ENCODE data around the gene MSRB3. TPM values are rescaled to one million over a fixed set of nuclear protein-coding genes. Genes with fewer than 3 reads are reported as not detected.

MSRB3 gene
- total RNA-seq, 1 donor from 2014 or later, result 66.5 TPM

DNA sequence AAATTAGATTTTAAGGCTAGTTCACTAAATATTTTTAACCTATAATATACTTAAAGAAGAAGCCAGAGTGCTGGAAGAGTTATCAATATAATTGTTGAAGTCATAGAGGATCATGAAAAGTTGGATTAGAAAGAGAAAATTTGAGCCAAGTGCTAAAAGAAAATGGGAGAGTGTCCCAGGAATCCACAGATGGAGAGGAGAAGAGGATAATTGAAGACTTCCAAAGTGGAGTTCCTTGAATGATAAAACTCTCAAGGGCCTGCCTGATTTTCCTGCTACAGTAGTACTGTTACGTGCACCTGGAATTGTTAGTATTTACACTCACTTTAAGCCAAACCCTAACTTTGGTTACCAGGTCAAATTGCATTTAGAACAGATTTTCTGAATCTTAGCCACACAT is 113.2 kb downstream of the MSRB3 start:
- DNase-seq (ENCODE audit: low spot score), result no peak

DNA sequence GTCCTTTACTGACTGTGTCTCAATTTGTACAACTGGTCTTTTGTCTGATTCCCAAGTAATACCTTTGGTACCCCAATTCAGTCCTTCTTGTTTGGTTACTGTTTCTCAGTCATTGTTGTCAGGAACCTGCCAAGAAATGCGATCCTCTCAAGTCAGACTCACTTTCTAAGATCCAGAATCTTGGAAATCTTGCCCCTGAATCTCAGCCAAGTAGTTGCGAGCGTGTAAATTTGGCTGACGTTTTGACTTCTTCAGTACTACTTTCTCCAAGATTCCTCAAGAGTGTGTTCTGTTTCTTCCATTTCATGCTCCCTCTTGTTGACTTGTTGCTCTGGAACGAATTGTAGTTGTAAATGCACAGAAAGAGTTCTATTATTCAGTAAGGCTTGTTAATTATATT is 114.0 kb downstream of the MSRB3 start:
- no peak for DNase-seq (ENCODE audit: low spot score)

DNA sequence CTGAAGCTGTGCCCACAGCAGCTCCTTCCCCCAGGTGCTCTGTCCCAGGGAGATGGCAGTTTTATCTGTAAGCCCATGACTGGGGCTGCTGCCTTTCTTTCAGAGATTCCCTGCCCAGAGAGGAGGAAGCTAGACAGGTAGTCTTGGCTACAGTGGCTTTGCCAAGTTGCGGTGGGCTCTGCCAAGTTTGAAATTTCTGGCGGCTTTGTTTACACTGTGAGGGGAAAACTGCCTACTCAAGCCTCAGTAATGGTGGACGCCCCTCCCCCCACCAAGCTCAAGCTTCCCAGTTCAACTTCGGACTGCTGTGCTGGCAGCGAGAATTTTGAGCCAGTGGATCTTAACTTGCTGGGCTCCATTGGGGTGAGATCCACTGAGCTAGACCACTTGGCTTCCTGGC is 124.7 kb downstream of the MSRB3 start:
- DNase-seq (ENCODE audit: low spot score), result no peak

DNA sequence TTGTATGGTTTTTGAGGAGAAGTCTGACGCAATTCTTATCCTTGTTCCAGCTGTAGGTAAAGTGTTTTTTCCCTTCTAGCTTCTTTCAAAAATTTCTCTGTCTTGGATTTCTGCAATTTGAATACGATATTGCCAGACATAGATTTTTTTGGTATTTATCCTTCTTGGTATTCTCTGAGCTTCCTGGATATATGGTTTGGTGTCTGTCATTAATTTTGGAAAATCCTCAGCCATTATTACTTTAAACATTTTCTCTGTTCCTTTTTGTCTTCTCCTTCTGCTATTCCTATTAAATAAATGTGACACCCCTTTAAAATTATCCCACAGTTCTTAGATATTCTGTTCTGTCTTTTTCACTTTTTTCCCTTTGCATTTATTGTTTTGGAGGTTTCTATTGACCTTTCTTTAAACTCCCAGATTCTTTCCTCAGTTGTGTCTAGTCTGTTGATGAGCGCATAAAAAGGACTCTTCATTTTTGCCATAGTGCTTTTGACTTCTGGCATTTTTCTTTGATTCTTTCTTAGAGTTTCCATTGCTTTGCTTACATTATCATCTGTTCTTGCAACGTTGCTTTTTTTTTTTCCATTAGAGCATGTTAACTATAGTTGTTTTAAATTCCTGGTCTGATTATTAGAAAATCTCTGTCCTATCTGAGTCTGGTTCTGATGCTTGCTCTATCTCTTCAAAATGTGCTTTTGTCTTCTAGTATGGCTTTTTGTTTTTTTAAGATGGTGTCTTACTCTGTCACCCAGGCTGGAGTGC is 129.1 kb downstream of the MSRB3 start:
- no peak for DNase-seq (ENCODE audit: low spot score)

DNA sequence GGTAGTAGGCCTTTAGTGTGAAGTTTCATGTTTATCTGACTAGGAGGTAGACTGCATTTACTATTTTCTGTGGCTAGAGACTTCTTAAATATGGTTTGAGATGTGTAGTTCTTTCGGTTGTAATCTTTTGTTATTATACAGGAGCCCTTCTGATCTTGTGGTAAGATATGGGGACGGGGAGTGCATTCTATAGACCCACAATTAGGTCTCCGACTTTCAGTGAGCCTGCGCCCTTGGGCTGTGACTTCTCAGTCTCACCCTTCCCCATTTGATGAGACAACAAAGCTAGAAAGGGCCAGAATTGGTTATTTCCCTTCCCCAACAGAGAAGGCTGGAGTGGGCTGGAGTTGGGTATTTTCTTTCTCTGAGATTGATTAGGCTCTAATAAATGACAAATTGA is 130.0 kb downstream of the MSRB3 start:
- DNase-seq (ENCODE audit: low spot score), result no peak

DNA sequence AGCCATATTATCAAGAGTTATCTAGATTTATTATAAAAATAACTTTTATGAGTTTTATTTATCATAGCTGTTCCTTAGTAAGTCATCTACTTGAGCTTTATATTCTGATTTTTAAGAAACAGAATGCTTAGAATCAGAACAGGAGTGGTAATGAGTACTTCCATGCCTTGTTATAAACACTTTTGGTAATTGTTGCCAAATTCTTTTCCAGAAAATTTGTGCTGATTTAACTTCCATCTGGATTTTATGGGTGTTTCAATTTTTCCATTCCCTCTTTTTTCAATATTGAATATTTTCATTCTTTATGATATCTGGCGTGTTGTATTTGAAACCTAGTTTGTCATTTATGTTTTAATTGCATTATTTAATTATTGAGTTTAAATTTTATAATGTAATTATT is 131.2 kb downstream of the MSRB3 start:
- DNase-seq (ENCODE audit: low spot score), result no peak

DNA sequence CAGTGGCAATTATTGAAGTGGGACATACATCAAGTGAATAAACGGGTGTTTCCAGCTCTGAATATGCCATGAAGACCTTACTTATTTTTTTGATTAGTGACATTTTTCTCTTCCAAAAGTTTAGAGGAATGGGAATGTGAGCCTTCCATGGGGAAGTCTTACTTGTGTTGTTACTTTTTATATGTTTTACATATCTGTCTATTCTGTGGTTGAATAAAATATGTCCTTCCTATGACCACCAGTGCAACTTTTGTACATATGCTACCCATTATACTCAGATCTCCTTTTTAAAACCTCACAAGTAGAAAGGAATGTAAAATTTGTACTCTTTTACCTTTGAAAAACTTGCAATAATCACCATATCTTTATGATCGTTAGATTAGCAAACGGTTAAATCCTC is 132.7 kb downstream of the MSRB3 start:
- no peak for DNase-seq (ENCODE audit: low spot score)

DNA sequence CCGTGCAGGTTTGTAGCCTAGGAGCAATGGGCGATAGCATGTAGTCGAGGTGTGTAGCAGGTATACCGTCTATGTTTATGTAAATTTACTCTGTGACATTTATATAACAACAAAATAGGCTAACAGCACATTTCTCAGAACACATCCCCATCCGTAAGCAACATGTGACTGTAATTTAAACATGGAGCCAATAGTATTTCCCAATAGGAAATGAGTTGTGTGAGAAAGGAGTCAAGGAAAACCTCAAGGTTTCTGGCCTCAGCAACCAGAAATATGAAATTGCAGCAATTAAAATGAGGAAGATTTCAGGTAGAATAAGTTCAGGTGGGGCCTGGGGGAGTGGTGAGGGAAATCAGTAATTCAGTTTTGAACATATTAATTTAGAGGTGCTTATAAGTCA is 136.0 kb downstream of the MSRB3 start:
- no peak for DNase-seq (ENCODE audit: low spot score)

DNA sequence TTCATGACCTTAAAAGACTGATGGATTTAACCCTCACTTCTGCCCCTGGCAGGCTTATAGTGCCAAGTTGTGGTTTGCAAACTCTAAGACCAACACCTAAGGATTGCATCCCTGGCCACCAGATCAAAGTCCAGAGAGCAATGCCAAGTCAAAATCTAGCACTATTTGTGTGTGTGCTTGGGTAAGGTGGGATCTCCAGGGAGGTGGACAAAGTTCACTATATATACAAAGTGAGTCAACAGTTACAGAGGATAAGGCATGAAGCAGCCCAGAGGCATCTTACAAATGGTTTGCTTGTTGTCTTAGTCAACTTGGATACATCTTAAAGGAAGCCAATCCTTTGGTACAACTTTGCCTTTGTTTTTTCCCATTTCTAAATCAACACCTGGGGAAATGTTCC is 137.3 kb downstream of the MSRB3 start:
- no peak for DNase-seq (ENCODE audit: low spot score)

DNA sequence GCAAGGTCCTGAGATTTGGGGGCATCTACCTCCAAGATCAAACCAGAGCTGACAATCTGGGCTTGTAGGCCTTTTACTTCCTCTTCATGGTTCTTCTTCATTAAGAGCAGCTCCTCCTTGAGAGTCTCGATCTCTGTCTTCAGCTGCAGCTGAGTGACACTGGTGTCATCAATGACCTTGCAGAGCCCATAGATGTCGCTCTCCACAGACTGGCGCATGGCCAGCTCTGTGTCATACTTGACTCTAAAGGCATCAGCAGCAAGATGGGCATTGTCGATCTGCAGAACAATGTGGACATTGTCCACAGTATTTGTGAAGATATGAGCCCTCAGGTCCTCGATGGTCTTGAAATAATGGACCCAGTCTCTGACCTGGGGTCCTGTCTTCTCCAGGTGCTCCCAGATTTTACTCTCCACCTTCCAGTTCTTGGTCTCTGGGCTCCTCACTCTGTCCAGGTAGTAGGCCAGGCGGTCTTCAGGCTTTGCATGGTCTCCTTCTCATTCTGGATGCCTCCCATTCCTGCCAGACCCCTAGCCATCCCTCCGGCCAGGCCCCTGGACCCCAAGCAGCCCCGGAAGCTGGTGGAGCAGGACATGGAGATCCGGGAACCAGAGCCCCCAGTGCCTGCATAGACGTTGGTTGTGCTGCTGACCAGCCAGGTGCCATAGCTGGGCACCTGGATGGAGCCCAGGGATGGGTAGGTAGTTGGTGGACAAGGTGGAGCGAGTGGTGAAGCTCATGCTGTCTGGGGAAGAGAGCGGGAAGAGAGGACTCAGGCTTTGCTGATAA is 141.0 kb downstream of the MSRB3 start:
- DNase-seq (ENCODE audit: low spot score), result no peak

DNA sequence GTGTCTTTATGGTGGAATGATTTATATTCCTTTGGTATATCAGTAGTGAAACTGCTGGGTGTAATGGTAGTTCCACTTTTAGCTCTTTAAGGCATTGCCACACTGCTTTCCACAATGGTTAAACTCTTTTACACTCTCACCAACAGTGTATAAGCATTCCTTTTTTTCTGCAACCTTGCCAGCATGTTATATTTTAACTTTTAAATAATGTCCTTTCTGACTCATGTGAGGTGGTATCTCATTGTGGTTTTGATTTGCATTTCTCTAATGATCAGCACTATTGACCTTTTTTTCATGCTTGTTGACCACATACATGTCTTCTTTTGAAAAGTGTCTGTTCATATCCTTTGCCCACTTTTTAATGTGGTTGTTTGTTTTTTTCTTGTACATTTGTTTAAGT is 142.5 kb downstream of the MSRB3 start:
- no peak for DNase-seq (ENCODE audit: low spot score)

DNA sequence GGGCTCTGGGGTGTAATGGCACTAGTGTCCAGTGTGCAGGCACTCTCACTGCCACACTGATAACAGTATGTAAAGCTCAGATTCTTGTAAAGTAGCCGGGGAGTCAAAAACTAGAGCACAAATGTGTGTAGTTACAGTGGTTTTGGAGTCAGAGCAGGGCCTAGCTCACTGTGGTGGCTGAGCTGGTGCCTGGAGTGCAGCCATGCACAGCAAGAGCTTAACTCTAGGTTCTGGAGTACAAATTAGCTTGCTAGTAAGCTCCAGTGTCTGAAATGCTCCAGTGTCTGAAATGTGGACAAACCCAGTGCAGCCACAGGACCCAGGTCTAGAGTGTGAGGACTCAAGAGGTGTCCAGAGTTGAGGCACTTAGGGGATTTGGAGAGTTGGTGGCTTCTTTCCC is 149.2 kb downstream of the MSRB3 start:
- DNase-seq (ENCODE audit: low spot score), result no peak

DNA sequence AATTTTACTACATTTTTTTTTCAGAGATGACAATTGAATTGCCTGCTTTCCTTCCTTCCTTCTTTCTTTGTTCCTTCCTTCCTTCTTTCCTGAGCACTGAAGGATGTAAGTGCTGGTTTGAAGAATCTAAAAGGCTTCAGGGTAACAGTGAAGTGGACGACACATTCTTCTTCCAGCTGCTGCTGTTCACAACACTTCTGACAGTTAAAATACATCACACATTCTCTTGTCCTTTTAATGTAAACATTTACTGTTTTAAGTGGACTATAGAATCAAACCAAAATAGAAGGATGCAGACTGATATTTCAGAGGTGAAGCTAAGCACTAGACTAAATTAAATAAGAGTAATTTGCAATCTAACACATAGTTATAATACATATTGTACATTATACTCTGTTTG is 151.5 kb downstream of the MSRB3 start:
- DNase-seq (ENCODE audit: low spot score), result no peak

DNA sequence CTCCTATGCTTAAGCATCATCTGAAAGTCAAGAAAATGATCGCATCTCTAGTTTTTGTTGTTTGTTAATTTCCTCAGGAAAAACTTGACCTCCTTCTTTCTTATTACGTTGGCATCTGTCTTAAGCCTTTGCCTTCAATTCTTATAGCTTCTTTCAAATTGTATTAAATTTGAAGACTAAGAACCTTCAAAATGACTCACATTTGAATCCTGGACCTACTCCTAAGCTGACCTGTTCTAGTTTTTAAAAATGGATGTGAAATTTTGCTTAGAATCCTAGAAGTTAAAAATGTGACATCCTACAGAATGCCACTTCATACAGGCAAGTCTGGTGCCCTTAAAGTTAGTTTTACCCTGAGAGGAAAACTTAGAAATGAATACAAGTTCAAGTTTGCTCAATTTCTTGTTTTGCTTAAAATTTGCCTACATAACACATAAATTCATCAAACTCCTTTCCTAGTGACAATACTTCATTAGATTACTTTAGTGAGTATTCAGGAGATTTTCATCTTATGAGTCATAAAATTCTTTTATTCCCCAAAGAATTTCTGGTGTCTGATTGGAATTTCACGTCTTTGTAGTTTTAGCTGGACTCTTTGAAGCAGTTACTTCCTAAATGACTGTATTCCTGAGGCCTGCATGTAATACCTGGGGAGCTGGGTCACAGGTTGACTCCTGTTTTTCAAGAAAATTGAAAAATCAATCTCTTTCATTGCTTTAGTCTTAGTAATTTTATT is 152.3 kb downstream of the MSRB3 start:
- no peak for DNase-seq (ENCODE audit: low spot score)

DNA sequence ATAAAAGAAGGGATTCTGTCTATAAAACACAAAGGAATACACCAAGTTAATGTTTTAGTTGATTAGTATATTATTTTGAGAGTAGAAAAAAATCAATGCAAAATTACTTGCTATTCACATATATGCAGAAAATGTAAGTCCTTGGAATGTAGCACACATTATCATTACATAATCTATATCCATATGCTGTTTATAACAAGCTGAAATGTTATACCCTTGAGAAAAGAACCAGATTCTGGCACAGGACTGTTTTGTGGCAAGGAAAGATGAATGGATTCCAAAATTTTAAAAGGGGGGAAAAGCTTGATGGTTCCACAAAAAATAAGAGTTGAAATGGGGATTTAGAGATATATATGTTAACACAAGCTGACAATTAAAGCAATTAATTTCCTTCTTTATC is 153.6 kb downstream of the MSRB3 start:
- DNase-seq (ENCODE audit: low spot score), result no peak

DNA sequence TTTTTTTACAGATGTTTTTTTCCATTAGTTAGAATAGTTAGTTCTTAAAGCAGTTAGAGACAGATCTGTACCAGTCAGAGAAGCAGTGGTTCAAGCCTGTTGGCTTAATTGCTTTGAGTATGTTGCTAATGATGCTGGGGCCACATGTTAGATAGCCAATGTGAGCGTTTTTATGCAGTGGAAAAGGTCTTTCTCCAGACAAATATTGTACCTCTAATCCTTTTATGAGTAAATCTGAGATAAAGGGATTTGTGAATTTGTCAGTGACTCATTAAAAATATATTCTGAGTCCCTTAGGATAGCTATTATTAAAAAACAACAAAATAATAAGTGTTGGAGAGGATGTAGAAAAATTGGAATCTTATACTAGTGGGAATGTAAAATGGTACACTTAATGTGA is 154.2 kb downstream of the MSRB3 start:
- no peak for DNase-seq (ENCODE audit: low spot score)

DNA sequence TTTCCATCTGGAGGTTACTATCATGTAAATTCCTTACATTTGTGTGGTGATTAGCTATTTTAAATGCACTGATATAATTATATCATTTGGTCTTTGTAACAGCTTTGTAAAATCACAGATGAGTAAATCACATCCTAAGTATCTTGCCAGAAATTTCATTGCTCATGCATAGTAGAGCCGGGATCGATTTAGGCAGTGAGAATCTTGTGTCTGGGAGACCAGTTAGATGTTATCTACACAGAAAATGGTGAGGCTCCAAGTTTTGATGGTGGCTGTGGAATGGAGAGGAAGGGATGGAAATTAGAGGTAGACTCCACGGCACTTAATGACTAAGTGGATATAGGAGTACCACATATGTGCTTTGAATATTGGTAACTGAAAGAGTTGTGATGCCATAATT is 156.3 kb downstream of the MSRB3 start:
- DNase-seq (ENCODE audit: low spot score), result no peak

DNA sequence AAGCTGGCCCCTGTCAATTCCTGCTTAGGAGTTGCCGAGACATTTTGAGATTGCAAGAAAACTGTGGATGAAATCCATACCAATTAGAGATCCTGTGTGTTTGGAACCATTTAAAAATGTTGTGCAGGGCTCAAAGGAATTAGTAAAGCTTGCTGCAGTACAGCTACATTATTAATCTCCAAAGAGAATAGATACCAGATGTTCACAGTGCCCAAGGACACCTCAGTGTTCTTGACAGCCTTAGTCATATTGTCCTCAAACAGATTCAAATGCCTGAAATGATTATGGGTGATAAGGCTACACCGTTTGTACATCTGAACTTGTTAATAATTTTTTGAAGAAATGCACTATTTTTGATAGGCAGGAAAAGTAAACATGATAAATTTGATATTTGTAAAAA is 164.6 kb downstream of the MSRB3 start:
- no peak for DNase-seq (ENCODE audit: low spot score)

DNA sequence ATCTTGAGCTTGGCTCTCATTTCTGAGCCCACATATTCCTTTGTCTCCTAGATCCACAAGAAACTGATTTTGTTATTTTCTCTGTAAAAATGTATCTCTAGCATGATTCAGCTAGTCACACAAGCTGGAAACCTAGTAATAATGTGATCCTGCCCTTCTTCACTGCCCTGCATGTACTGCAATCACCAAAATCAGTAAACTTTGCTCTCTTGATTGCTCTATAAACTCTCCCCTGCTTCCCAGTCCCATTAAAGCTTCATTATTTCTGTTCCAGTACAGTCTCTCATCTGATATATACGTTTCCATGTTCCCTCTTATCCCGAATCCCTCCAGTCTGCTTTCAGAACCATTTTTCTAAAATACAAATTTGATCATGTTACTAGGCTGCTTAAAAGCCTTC is 166.5 kb downstream of the MSRB3 start:
- no peak for DNase-seq (ENCODE audit: low spot score)

DNA sequence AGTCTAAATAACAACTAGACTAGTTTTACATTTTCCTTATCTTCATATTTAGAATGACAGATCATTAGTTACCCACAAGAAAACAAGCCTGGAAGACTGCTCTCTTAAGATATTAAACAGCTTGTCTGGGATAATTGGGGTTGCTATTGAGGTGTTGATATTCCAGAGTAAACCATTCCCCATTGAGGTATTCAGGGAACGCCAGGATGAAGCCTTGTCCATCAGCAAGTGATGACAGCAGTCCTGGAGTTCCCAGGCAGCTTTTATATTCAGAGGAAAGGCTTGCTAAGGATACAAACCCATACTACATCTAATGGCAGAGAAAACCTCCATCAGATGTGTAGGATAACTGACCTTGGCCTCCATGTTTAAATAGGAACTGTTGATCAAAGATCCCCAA is 168.4 kb downstream of the MSRB3 start:
- DNase-seq (ENCODE audit: low spot score), result no peak

DNA sequence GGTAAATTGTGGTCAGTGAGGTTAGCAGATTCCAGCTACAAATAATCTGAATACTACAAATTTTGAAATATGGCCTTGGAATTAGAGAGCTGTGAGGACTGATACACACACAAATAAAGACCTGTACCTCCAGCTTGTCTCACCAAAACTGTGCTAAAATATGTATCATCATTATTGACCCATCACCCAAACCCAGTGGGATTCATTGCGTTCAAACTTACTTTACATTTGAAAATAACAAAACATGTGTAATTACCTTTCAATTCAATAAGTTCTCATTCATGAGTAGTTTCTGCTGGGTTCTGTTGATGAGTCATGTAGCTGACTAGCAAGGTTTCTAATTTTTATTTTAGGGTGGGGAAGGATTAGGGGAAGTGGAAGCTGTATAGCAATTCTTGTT is 170.9 kb downstream of the MSRB3 start:
- DNase-seq (ENCODE audit: low spot score), result no peak

DNA sequence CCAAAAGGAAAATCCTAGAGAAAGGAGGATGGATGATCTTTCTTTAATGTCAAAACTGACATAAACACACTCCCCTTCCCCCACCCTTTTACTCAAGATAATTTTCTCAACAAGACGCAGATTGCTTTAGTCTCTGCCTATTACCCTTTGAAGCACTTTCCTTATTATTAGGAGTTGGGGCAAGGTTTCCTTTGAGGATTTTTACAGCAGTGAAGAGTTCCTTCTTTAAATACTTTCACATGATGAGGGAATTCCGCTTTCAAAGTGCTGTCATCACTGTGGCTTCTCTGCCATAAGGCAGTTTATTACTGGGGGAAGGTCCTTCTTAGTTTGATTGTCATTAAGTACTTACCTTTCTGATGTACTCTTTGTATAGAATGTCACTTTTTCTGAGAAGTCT is 172.1 kb downstream of the MSRB3 start:
- DNase-seq (ENCODE audit: low spot score), result no peak

Measured in ureter (tissue), 1 donor.